Measurements from ENCODE around the gene CORO2B. TPM values are rescaled to one million over a fixed set of nuclear protein-coding genes. Genes with fewer than 3 reads are reported as not detected.

The CORO2B gene
- total RNA-seq, 1 donor from 2014 or later = 0.77 TPM

DNA sequence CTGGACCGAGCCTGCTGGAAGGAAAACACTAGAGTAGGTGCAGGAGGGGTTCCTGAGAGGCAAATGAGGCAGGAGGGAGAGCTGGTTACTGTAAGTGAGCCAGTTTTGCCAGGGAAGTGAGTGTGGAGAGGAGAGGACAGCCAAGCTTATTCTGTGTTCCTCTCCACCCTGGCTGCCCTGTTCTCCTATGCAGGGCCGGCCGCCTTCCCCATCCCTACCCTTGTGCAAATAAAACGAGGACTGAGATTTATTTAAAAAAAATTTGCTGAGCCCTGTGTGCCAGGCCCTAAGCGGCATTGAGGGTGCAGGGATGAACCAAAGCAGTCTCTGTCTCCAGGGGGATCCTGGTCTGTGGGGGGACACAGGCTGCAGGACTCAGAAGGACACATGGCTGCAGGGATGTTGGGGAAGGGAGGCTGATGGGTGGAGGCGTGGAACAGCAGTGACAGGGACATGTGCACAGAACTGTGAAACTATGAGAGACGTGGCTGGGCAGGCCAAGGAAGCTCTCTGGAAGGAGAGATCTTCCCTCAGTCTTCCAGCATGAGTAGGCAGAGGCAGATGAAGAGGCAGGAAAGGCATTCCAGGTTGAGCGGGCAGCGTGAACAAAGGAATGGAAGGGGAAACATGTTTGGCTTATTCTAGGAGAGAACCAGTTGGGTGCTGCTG is 12.1 kb downstream of the CORO2B start:
- no peak for DNase-seq (ENCODE audit: low read depth in 2 of 2)

- DNase-seq (ENCODE audit: low read depth in 2 of 2) = no peak
These were observed 13.3 kb downstream of the CORO2B start for GRCh38 chr15:68592054-68592453.

GRCh38 chr15:68592544-68592943 is 13.8 kb downstream of the CORO2B start:
- no peak for DNase-seq (ENCODE audit: low read depth in 2 of 2)

DNA sequence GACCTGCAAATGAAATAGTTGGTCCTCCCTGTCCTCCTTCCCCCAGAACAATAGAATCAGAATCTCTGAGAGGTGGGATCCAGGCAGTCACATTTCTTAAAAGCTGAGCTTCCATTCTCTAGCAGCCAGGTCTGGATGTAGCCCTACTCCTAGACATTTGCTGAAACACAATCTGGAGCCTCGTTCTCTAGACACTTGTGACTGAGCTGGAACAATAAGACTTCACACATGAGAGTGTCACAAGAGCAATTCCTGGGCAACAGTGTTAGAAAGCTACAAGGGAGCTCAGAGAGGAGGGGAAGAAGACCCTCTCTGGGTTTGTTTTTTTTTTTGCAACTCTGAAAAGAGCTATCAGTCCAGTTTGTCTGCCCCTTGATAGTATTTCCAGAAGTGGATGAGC is 14.5 kb downstream of the CORO2B start:
- DNase-seq (ENCODE audit: low read depth in 2 of 2) = no peak

DNA sequence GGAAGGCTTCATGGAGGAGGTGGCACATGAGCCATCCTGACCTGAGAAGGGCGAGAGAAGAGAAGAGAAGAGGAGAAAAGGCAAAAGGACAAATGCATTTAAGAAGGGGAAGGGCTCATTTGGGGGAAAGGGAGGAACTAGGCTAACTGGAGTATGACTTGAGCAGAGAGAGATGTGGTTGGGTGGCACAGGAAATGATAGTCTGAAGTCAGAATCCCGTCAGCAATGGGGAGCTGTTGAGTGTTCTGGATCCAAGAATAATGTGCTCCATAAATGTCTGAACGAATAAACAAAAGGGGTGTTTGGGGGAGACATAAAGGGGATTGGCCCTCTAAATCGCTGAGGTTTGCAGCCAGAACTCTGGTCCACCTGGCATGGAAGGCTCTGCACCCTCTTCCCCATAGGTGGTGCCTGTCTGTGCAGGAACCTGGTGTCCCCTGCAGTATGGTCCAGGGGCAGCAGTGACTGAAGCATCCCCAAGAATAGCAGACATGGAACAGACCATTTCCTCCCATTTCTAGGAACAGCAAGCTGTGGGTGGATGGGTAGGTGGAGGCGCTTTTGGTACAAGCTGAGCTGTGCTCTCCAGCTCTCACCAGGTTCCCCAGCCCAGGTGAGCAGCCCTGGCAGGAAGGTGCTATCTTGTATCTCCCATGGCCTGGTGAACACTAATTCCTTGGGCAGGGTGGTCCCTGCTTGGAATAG is 15.2 kb downstream of the CORO2B start:
- no peak for DNase-seq (ENCODE audit: low read depth in 2 of 2)

DNA sequence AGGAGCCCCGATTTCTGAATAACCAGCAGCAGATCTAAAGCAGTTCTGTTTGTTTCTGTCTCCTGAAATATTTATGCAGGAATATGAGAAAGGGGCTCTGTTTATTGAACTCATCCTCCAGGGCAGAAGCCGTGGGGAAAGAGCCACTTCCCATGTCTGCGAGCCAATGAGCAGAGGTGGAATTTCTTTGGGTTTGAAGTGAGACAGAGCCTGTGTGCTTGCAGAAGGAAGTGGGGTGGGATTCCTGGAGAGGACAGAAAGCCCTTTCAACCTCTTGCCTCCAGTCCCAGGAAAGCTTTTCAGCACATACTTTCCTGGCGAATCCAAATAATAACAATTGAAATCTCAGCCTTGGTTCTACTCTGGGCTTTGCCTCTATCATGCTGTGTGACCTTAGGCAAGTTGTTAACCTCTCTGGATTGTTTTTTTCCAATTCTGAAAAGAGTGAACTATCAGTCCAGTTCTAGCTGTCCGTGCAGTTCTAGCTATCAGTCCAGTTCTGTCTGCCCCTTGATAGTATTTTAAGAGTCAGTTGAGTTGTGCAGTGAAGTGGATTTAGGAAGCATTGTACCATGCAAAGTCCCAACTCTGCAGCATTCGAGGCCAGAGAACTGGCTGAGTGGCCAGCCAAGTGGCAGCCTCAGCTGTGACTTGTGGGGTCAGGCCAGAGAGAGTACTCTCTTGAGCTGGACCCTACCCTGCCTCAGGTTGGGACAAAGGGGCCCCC is 15.9 kb downstream of the CORO2B start:
- no peak for DNase-seq (ENCODE audit: low read depth in 2 of 2)

- no peak for DNase-seq (ENCODE audit: low read depth in 2 of 2)
These were observed 16.4 kb downstream of the CORO2B start for GRCh38 chr15:68595260-68595564.

GRCh38 chr15:68595761-68596160 is 17.0 kb downstream of the CORO2B start:
- DNase-seq (ENCODE audit: low read depth in 2 of 2) = no peak

DNA sequence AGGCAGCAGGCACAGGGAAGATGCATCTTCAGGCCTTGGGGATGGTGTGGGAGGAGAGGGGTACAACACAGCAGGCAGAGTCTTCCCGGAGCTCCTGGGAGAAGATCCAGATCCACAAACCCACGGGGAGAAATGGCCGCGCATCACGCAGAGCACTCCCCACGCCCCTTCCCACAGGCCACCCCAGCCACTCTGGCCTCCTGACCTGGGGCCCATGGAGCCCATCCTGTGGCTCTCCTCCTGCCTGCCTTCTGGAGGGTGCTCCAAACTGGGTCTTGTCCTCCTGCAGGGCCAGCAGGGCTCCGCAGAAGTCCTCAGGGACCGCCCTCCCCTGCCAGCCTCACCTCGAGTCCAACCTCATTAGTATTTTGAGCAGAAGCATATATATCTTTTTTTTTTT is 17.9 kb downstream of the CORO2B start:
- DNase-seq (ENCODE audit: low read depth in 2 of 2) = no peak

DNA sequence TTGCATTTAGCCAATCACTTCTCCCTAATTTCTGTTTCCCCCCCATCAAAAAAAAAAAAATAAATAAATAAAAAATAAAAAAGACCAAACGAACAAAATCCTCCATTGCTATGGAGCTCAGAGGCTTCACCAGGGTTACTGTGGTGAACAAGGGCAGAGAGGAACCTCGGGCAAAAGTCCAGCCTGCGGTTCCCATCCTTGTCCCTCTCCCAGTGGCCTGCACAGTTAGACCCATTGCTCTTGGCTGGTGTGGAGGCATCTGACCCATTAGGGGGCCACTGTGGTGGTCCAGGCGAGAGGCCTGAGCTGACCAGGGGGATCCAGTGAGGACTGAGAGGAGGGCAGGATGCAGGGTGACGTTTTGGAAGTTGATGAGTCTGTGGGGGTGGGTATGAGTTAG is 18.8 kb downstream of the CORO2B start:
- no peak for DNase-seq (ENCODE audit: low read depth in 2 of 2)

DNA sequence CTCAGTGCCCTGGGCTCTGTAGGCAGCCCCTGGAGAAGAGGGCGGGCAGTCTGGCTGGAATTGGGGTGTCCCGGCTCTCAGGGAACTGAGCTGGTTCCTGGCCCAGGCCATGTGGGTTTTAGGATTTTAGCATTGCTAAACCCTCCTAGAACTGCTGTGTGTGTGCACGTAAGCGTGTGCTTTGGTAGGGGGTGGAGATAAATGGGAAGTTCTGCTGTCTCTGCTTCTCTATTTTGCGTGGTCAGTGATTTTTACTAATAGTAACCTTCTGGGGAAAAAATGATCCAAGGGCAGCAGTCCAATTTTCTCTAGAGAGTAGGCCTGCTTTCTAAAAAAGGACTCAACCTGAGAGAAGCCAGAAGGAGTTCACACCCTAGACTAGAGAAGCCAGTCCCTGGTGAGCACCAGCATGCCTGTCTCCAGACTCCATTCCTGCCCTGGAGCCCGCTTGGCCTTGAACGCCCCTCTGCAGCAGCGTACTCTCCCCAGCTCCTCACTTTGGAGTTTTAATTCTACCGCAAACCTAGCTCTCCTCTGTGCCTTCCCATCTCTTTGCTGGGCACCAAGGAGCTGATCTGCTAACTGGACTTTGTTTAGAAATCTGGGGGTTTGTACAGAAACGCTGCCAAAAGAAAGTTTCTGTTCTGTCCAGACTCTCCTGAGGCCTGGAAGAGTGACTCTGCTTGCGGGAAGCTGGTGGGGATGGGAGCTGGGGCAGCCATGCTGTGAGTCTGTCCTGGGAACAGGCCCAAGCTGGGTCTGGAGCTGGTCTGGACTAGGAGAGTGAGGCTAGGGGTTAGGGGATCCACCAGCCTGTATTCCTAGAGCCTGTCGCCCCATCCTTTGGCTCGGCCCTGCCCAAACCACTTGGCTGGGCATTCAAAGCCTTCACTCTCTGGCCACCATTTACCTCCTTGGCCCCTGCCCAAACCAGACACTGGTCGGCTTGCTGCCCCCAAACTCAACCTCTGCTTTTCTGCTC is 19.7 kb downstream of the CORO2B start:
- DNase-seq (ENCODE audit: low read depth in 2 of 2) = no peak

GRCh38 chr15:68599153-68599545 is 20.4 kb downstream of the CORO2B start:
- no peak for DNase-seq (ENCODE audit: low read depth in 2 of 2)

GRCh38 chr15:68599560-68600071 is 20.8 kb downstream of the CORO2B start:
- no peak for DNase-seq (ENCODE audit: low read depth in 2 of 2)

GRCh38 chr15:68601206-68602197 is 22.7 kb downstream of the CORO2B start:
- DNase-seq (ENCODE audit: low read depth in 2 of 2) = peak in 1 of 2 donors; percentile 49

DNA sequence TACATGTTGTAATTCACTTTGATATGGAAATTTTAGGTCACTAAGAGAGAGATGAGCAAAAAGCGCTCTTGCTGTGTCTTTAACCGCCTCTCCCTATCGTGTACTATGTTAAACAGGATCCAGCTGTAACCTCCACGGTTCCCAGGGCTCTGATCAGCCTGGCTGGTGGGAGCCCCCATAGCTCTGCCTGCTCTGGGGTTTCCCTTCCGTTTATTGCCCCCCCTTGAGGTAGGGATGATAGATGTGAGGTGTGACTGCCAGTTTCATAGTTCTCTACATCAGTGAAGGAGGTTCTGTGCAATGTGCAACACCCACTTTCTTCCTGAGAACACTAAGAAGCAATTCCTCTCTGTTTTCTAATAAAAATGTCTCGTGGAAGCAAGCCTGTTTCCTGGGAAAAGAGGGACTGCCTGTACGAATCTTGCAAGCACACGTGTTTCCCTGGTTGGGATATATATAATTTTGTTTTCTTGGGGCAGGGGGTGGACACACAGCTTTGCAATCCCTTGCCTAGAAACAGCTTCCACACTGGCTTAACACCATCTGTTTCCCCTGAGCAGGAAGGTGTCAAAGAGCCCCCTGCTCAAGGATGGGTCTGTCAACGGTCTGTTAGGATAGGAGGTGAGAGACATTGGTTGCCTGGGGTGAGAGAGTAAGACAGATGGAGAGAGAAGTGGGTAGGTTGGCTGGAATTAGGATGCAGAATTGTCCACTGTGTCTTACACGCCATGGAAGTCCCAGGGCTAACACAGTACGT is 23.8 kb downstream of the CORO2B start:
- peak in 1 of 2 donors; percentile 8 for DNase-seq (ENCODE audit: low read depth in 2 of 2)

DNA sequence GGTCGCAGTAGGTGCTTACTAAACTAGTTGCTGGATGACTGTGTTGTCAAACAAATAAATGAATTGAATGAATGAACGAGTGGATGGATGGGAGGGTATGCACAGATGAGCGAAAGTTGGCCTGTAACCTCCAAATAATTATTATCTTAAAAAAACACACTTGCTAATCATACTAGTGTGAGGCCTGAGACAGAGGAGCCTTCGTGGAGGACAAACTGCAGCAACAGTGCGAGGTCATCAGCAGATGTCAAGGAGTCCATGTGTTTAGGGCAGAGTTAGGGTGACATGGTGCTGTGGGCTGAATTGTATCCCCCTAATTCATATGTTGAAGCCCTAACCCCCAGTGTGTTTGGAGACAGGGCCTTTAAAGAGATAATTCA is 24.4 kb downstream of the CORO2B start:
- no peak for DNase-seq (ENCODE audit: low read depth in 2 of 2)

GRCh38 chr15:68603951-68604350 is 25.2 kb downstream of the CORO2B start:
- DNase-seq (ENCODE audit: low read depth in 2 of 2) = no peak

DNA sequence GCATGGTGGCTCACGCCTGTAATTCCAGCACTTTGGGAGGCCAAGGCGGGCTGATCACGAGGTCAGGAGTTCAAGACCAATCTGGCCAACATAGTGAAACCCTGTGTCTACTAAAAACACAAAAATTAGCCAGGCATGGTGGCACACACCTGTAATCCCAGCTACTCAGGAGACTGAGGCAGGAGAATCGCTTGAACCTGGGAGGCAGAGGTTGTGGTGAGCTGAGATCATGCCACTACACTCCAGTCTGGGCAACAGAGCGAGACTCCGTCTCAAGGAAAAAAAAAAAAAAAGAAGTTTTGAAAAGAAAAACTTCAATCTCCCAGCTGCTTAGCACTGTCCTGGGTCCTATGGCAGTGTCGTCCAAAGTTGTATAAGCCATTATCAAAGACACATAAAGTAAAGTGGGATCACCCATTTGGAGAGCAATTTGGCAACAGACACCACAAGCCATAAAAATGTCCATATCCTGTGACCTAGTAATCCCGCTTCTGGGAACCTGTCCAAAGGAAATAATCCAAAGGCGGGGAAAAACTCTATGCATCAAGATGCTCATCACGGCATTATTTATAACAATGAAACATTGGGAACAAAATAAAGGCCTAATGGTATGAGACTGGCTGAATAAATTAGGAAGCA is 26.2 kb downstream of the CORO2B start:
- peak; percentile 84 to 87 for DNase-seq (ENCODE audit: low read depth in 2 of 2)

GRCh38 chr15:68606375-68606774 is 27.6 kb downstream of the CORO2B start:
- no peak for DNase-seq (ENCODE audit: low read depth in 2 of 2)
